GM12864 (cell line): ENCODE results near the gene LYPD1.

Source experiments
- DNase-seq: peaks from one replicate; pipeline ENCODE4 v3.0.0-alpha.2; 2011; ENCODE audit warnings: low read depth
- H3K4me3 ChIP-seq: 2 replicates; pipeline ENCODE4 v1.5.1; 2011; ENCODE audit warnings: mild to moderate bottlenecking, low read depth, low read length, control low read depth
- TF ChIP-seq, protein P1 (sequence below): IDR thresholded peaks from 2 replicates; pipeline ENCODE4 v1.5.1; 2011; ENCODE audit warnings: low read depth, mild to moderate bottlenecking, moderate library complexity, low read length, control low read depth, inconsistent platforms; ENCODE audit errors: missing control alignments

The LYPD1 gene

GRCh38 chr2:132654968-132655367 is 15.0 kb downstream of the LYPD1 start:
- DNase-seq = no peak

GRCh38 chr2:132654335-132654734 is 15.7 kb downstream of the LYPD1 start:
- H3K4me3 ChIP-seq = no peak overlapping the region
- TF ChIP-seq, protein P1, sequence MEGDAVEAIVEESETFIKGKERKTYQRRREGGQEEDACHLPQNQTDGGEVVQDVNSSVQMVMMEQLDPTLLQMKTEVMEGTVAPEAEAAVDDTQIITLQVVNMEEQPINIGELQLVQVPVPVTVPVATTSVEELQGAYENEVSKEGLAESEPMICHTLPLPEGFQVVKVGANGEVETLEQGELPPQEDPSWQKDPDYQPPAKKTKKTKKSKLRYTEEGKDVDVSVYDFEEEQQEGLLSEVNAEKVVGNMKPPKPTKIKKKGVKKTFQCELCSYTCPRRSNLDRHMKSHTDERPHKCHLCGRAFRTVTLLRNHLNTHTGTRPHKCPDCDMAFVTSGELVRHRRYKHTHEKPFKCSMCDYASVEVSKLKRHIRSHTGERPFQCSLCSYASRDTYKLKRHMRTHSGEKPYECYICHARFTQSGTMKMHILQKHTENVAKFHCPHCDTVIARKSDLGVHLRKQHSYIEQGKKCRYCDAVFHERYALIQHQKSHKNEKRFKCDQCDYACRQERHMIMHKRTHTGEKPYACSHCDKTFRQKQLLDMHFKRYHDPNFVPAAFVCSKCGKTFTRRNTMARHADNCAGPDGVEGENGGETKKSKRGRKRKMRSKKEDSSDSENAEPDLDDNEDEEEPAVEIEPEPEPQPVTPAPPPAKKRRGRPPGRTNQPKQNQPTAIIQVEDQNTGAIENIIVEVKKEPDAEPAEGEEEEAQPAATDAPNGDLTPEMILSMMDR = no peak
- DNase-seq = no peak

More at GRCh38 chr2:132654968-132655367, 15.0 kb downstream of the LYPD1 start:
- H3K4me3 ChIP-seq = no peak overlapping the region
- TF ChIP-seq, protein P1 = no peak

GRCh38 chr2:132652474-132652873 is 17.5 kb downstream of the LYPD1 start:
- H3K4me3 ChIP-seq = no peak overlapping the region
- TF ChIP-seq, protein P1 = no peak
- DNase-seq = no peak

DNA sequence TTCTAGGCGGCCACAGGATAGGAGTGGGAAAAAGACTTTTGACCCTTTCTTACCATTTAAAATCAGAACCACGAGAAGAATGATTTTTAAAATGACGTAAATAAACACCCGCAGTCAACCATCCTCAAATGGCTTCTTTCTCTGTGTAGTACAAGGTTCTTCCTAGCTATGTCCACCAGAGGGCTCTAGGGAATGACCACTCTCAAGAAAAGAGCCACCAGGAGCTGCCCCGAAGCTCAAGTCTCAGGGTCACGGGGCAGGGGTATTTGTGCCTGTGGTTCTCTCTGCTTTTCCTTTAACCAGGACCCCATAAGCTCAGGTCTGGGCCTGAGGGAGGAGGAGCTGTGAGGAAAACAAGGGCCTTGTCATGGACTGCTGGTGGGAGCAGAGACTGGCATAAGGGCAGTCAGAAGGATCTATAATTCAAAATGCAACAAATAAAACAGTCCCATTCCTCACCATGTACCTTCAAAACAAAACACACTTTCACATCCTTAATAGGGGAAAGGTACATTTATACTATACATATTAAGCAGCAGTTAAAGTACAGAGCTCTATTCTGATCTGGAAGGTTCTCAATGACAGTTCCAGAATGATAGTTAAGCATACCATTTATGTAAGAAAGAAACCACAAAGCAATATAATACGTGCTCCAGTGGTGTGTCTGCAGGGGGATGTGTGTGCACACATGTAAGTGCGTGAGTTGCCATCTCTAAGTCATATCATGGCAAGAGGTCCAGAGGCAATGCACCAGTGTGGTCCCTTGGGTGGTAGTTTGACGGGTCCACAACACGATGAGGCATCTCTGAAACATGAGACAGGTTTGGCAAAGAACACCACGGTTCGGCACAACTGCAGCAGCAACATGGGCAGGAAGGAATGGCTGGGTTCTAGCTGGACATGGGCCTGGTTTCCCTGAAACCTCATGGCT is 18.6 kb downstream of the LYPD1 start:
- no peak for DNase-seq
- TF ChIP-seq, protein P1 = peak; percentile 28
- no peak overlapping the region for H3K4me3 ChIP-seq

DNA sequence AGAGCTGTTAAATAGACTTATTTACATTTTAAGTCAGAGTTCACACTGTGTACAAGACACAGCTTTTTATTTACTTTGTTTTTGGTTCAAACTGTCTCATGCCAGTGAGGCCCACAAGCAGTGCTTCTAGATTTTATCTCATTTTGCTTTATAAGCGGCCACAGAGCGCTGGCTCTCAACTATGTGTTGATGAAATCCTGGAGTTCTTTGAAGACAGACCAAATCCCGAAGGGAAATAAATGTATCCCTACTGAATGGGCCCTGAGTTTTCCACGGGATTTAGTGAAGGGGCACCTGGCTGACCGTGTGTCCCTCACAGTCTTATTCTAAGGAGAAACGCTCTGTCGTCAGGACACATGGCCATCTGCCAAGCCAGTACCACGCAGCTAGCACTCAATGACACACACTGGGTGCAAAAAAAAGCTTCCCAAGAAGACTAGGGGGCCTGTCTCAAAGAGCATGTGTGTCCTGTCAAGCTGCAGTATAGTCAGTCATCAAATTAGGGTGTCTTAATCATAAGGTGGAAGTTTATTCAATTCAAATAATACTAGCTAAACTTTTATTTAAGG is 23.4 kb downstream of the LYPD1 start:
- DNase-seq = no peak
- H3K4me3 ChIP-seq = no peak overlapping the region
- TF ChIP-seq, protein P1 = no peak

GRCh38 chr2:132645722-132646539 is 24.1 kb downstream of the LYPD1 start:
- TF ChIP-seq, protein P1 = no peak

More at GRCh38 chr2:132645722-132646539, 24.1 kb downstream of the LYPD1 start:
- no peak for DNase-seq
- no peak overlapping the region for H3K4me3 ChIP-seq
